Activated CD4-positive, alpha-beta T cell treated with anti-CD3 and anti-CD28 coated beads, Interleukin-10, Interleukin-2, amounts not matched to agents 100 ng/mL and 50 ng/mL, durations not matched to agents 16 hours and 8 hours (primary cell): ENCODE measurements around the gene PHKG2.
"Not testable (repeated sequence)": the region's sequence is repeated elsewhere in the genome, so short reads cannot be mapped to it uniquely, and the experiment has no call there.

ENCODE experiments used
- DNase-seq: peaks from one replicate; pipeline ENCODE4 v3.0.0-alpha.2; 2020

The PHKG2 gene

GRCh38 chr16:30747799-30748633 is at the start of gene PHKG2:
PHKG2 (plus strand) TSS chr16:30748425; CDS start chr16:30748821, 396 bp downstream.
- peak; percentile 99 for DNase-seq

GRCh38 chr16:30698816-30699614 is 49.2 kb upstream of the PHKG2 start, which contains the start of gene SRCAP:
SRCAP (plus strand) TSS chr16:30699171; CDS start chr16:30700825, 1,654 bp downstream.
- peak; percentile 94 for DNase-seq

GRCh38 chr16:30699615-30700099 is 48.6 kb upstream of the PHKG2 start:
- no peak for DNase-seq

- DNase-seq: no peak
Observed at GRCh38 chr16:30700491-30700890, 47.7 kb upstream of the PHKG2 start.

GRCh38 chr16:30700971-30701370 is 47.3 kb upstream of the PHKG2 start:
- no peak for DNase-seq

- DNase-seq: not testable (repeated sequence)
Observed at GRCh38 chr16:30703071-30703470, 45.2 kb upstream of the PHKG2 start.

GRCh38 chr16:30703971-30704370 is 44.3 kb upstream of the PHKG2 start:
- no peak for DNase-seq

- no peak for DNase-seq
Observed at GRCh38 chr16:30706046-30706445, 42.2 kb upstream of the PHKG2 start.

GRCh38 chr16:30710971-30711370 is 37.3 kb upstream of the PHKG2 start:
- no peak for DNase-seq

GRCh38 chr16:30711712-30712111 is 36.5 kb upstream of the PHKG2 start:
- no peak for DNase-seq

- DNase-seq: peak; percentile 83
Observed at GRCh38 chr16:30715750-30716445, 32.3 kb upstream of the PHKG2 start.

- no peak for DNase-seq
Observed at GRCh38 chr16:30720086-30720485, 28.1 kb upstream of the PHKG2 start.

GRCh38 chr16:30720694-30721093 is 27.5 kb upstream of the PHKG2 start:
- DNase-seq: no peak

- DNase-seq: no peak
Observed at GRCh38 chr16:30721167-30721566, 27.1 kb upstream of the PHKG2 start.

GRCh38 chr16:30721606-30722005 is 26.6 kb upstream of the PHKG2 start:
- no peak for DNase-seq

GRCh38 chr16:30722443-30722842 is 25.8 kb upstream of the PHKG2 start:
- DNase-seq: no peak

- no peak for DNase-seq
Observed at GRCh38 chr16:30722916-30723315, 25.3 kb upstream of the PHKG2 start.

- DNase-seq: no peak
Observed at GRCh38 chr16:30723725-30724355, 24.4 kb upstream of the PHKG2 start.

- DNase-seq: no peak
Observed at GRCh38 chr16:30724641-30725417, 23.4 kb upstream of the PHKG2 start.

GRCh38 chr16:30725418-30725792 is 22.8 kb upstream of the PHKG2 start:
- no peak for DNase-seq

- no peak for DNase-seq
Observed at GRCh38 chr16:30728321-30728720, 19.9 kb upstream of the PHKG2 start.
